Type B pancreatic cell (in vitro differentiated cells): ENCODE measurements around the gene ASIC2. TPM values are rescaled to one million over a fixed set of nuclear protein-coding genes. Genes with fewer than 3 reads are reported as not detected.
A peak's percentile ranks its signal among the peaks of the same experiment; 100 is the strongest.

Experiments used
- DNase-seq: peaks from one replicate; pipeline ENCODE4 v3.0.0; 2021; ENCODE audit warnings: mixed read lengths; ENCODE audit not compliant: unreplicated experiment; ENCODE audit errors: extremely low spot score
- H3K27ac Mint-ChIP-seq: 2 replicates; pipeline ENCODE4 v1.8.0; 2021; ENCODE audit warnings: mild to moderate bottlenecking, mixed read lengths
- H3K27me3 Mint-ChIP-seq: 2 replicates; pipeline ENCODE4 v1.8.0; 2021; ENCODE audit warnings: mixed read lengths
- H3K36me3 Mint-ChIP-seq: 2 replicates; pipeline ENCODE4 v1.8.0; 2021; ENCODE audit warnings: mixed read lengths
- H3K4me1 Mint-ChIP-seq: one replicate; pipeline ENCODE4 v1.8.0; 2021; ENCODE audit warnings: mixed read lengths; ENCODE audit not compliant: unreplicated experiment
- H3K4me3 Mint-ChIP-seq: 2 replicates; pipeline ENCODE4 v1.8.0; 2021; ENCODE audit warnings: mild to moderate bottlenecking, mixed read lengths
- H3K9me3 Mint-ChIP-seq: 2 replicates; pipeline ENCODE4 v1.8.0; 2021; ENCODE audit warnings: mixed read lengths
- long read RNA-seq: library from polyadenylated mRNA; unstranded; transcript quantifications from one replicate; pipeline ENCODE4 v2.0.0, GENCODE V29; 2020
- total RNA-seq: library from RNA; stranded (reverse); gene quantifications from 2 replicates; pipeline ENCODE4 v1.2.1, GENCODE V29; 2021; ENCODE audit warnings: low replicate concordance
- TF ChIP-seq, protein P1 (sequence below): fragments of 200-600 bp; sonication (generic); conservative IDR thresholded peaks from 2 replicates; pipeline ENCODE4 v1.5.0; 2021; ENCODE audit warnings: antibody characterized with exemption, mild to moderate bottlenecking

ASIC2 gene
- total RNA-seq, result 2.2 and 3.4 TPM in 2 replicates
- long read RNA-seq, partial matches to known transcripts, result 0 of 1 reads
- long read RNA-seq, other reads (novel, unspliced or antisense), result 1 of 1 reads

DNA sequence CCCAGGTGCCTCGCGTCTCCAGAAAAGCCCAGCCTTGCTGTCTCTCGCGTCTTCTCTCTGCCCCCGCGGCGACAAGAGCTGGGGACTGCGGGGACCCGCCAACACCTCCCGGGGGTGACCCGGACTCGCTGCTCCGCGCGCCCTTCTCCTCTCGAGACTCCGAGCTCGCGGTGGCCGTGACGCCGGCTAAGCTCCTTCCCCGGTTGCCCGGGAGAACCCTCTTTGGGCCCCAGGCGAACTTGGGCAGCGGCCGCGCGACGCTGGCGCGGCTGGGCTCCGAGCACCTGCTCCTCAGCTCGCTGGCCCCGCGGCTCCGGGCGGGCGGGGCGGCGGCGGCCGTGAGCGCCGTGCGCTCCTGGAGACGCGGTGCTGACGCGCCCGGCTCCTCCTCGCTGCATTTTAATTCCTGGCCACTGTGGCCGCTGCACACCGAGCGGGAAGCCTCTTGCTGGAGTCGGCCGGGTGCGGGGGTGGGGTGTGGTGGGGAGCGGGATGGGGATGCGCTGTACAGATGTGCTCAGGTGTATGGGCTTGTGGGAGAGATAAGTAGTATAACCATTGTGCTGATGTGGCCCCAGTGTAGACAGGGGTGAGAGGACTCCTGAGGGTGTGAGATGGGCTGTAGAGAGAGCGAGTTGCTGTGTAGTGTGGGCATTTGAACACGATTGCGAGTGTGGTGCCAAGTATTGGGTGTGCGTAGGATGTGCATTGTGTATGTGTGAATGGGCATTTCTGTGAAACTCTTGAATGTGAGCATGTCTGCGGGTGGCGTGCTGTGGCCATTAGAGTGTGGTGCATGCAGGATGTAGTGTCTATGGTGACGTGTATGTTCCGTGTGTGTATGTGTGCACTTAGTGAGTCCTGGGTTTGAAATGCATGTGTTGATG is at the start of gene ASIC2:
Gene ASIC2 (minus strand): TSS at position 315 of the 887 bp plus-strand sequence.
- H3K36me3 Mint-ChIP-seq, result no peaks in the 10 kb centered on the region
- H3K9me3 Mint-ChIP-seq, result no peaks in the 10 kb centered on the region
- TF ChIP-seq, protein P1, sequence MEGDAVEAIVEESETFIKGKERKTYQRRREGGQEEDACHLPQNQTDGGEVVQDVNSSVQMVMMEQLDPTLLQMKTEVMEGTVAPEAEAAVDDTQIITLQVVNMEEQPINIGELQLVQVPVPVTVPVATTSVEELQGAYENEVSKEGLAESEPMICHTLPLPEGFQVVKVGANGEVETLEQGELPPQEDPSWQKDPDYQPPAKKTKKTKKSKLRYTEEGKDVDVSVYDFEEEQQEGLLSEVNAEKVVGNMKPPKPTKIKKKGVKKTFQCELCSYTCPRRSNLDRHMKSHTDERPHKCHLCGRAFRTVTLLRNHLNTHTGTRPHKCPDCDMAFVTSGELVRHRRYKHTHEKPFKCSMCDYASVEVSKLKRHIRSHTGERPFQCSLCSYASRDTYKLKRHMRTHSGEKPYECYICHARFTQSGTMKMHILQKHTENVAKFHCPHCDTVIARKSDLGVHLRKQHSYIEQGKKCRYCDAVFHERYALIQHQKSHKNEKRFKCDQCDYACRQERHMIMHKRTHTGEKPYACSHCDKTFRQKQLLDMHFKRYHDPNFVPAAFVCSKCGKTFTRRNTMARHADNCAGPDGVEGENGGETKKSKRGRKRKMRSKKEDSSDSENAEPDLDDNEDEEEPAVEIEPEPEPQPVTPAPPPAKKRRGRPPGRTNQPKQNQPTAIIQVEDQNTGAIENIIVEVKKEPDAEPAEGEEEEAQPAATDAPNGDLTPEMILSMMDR, result no peak
- H3K27me3 Mint-ChIP-seq, result peaks cover 79% of the 10 kb centered on the region
- H3K4me3 Mint-ChIP-seq, result peak within 1 kb of the TSS; percentile 83
- no peaks in the 10 kb centered on the region for H3K4me1 Mint-ChIP-seq
- DNase-seq, result no peak
- H3K27ac Mint-ChIP-seq, result no peak within 1 kb of the TSS

DNA sequence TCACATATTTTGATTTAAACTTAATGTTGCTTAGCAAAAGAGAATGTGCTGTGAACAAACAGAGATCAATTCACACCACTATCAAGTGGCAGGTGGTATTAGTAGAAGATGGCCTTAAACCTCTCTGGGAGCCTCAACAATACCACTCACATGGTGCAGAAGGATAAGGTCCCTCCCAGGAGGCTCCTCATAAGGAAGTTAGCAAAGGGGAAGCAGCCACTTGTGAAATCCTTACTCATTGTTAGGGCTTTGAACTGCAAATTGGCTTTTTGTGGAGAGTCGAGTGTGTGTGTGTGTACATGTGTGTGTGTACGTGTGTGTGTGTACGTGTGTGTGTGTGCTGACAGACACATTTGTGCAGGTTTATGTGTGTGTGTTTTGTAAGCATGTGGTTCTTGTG is 48.9 kb upstream of the ASIC2 start:
- Mint-ChIP-seq H3K36me3 (no peaks in the 10 kb centered on the region), H3K27me3 (peaks cover 46% of the 10 kb centered on the region), H3K27ac (no peak overlapping the region), H3K4me1 (peaks cover 4% of the 10 kb centered on the region), H3K4me3 (no peak overlapping the region), H3K9me3 (no peaks in the 10 kb centered on the region)
- TF ChIP-seq, protein P1, result no peak
- DNase-seq, result no peak

DNA sequence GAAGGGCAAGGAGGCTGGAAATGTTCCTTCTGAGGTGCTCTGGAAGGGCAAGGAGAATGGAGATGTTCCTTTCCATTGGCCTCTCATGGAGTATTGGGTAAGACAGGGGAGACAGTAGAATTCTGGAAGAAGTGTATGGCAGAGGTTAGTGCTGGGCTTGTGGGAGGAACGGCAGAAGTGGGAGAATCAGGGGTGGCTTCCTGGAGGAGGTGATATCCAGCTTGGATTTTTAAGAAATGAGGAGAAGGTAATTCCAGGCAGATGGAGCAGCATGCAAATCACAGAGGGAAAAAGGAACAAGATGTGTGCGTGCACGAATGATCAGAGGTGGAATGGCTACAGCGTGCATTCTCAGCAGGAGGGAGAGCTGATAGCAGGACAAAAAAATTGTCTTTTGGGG is 45.1 kb upstream of the ASIC2 start:
- DNase-seq, result no peak
- TF ChIP-seq, protein P1, result no peak
- Mint-ChIP-seq H3K4me3 (no peak overlapping the region), H3K27me3 (peaks cover 64% of the 10 kb centered on the region), H3K9me3 (no peaks in the 10 kb centered on the region), H3K27ac (no peak overlapping the region), H3K4me1 (no peaks in the 10 kb centered on the region), H3K36me3 (no peaks in the 10 kb centered on the region)

DNA sequence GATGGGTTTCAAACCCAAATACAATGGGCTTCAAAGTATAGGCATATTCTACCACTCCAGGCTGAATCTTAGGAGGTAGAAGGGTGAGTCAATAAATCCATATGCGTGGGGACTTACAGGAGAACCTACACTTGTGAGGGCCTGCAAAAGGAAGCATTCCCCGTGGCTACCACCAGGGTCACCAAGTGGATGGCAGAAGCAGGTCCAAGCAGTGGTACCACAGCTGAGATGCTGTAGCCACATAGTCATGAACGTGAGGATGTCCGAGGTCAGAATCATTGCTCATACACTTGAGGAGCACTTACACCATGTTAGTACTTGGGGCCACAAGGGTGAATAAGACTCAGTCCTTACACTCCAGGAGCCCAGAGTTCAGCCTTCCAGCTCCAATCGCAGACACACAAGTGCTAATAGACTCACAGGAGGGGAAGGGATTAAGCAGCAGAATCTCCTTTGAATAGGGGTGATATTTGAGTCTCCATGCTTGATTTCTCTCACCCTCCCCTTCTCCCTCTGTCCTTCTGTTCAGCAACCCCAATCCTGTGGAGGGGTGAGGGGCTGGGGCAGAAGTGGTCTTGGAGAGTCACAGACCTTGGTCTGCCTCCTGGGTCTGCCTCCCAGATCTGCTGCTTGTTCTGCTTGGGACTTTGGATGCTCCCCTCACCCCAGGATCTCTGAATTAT is 42.5 kb upstream of the ASIC2 start:
- DNase-seq, result no peak
- H3K36me3 Mint-ChIP-seq, result no peaks in the 10 kb centered on the region
- TF ChIP-seq, protein P1, result peak; percentile 27
- H3K4me3 Mint-ChIP-seq, result no peak overlapping the region
- H3K27ac Mint-ChIP-seq, result no peak overlapping the region
- H3K9me3 Mint-ChIP-seq, result no peaks in the 10 kb centered on the region
- H3K27me3 Mint-ChIP-seq, result peaks cover 51% of the 10 kb centered on the region
- no peaks in the 10 kb centered on the region for H3K4me1 Mint-ChIP-seq

DNA sequence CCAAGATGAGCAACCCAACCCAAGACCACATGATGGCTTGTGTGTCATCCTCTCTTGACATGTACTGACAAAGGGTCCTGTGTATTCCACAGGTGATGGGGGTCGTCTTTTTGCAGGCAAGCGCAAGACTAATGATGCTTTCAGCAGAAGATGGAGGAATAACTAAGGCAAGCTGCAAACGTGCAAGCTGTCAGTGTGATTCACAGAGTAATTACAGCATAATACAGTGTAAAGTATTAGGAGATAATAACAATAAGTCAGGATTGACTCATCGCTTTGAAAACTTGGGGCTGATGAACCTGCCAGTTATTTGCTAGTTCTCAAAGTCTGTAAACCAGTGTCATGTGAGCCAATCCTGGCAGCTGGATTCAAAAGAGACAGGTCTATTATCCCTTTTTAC is 41.6 kb upstream of the ASIC2 start:
- no peaks in the 10 kb centered on the region for H3K4me1 Mint-ChIP-seq
- H3K9me3 Mint-ChIP-seq, result no peaks in the 10 kb centered on the region
- H3K4me3 Mint-ChIP-seq, result no peak overlapping the region
- DNase-seq, result no peak
- H3K27ac Mint-ChIP-seq, result no peak overlapping the region
- TF ChIP-seq, protein P1, result no peak
- H3K27me3 Mint-ChIP-seq, result peaks cover 56% of the 10 kb centered on the region
- H3K36me3 Mint-ChIP-seq, result no peaks in the 10 kb centered on the region
